Smooth muscle cell (in vitro differentiated cells): ENCODE data around the gene GPR68. TPM values are rescaled to one million over a fixed set of nuclear protein-coding genes. Genes with fewer than 3 reads are reported as not detected.
A peak's percentile ranks its signal among the peaks of the same experiment; 100 is the strongest.

Experiments used
- DNase-seq: peaks from one replicate; lab custom pipeline; 2025; ENCODE audit not compliant: unreplicated experiment; lab: John Stamatoyannopoulos, UW
- H2AFZ ChIP-seq: fragments of 200-600 bp; sonication (generic); 2 replicates; pipeline ENCODE4 v1.6.0; 2016; ENCODE audit warnings: antibody characterized with exemption, low read depth, mild to moderate bottlenecking
- H3F3A ChIP-seq: fragments of 200-600 bp; sonication (generic); 2 replicates; pipeline ENCODE4 v1.6.0; 2017; ENCODE audit warnings: antibody characterized with exemption, low read depth
- H3K27ac ChIP-seq: fragments of 200-600 bp; sonication (generic); 2 replicates; pipeline ENCODE4 v1.5.1; 2016; ENCODE audit warnings: low read depth, mild to moderate bottlenecking
- H3K27me3 ChIP-seq: fragments of 200-600 bp; sonication (generic); 2 replicates; pipeline ENCODE4 v1.6.1; 2016; ENCODE audit warnings: low read depth, mild to moderate bottlenecking
- H3K36me3 ChIP-seq: fragments of 200-600 bp; sonication (generic); 2 replicates; pipeline ENCODE4 v1.5.1; 2016; ENCODE audit warnings: low read depth
- H3K4me1 ChIP-seq: fragments of 200-600 bp; sonication (generic); 2 replicates; pipeline ENCODE4 v1.5.1; 2016; ENCODE audit warnings: low read depth
- H3K4me2 ChIP-seq: fragments of 200-600 bp; sonication (generic); 2 replicates; pipeline ENCODE4 v1.6.0; 2016; ENCODE audit warnings: mild to moderate bottlenecking
- H3K4me3 ChIP-seq: fragments of 200-600 bp; sonication (generic); 2 replicates; pipeline ENCODE4 v1.5.1; 2016; ENCODE audit warnings: mild to moderate bottlenecking
- H3K79me2 ChIP-seq: fragments of 200-600 bp; sonication (generic); 2 replicates; pipeline ENCODE4 v1.6.0; 2016; ENCODE audit warnings: low read depth, mild to moderate bottlenecking
- H3K9ac ChIP-seq: fragments of 200-600 bp; sonication (generic); 2 replicates; pipeline ENCODE4 v1.6.0; 2016; ENCODE audit warnings: low read depth
- H3K9me3 ChIP-seq: fragments of 200-600 bp; sonication (generic); replicated peaks from 2 replicates; pipeline ENCODE4 v1.5.1; 2016; ENCODE audit warnings: low read depth
- H4K20me1 ChIP-seq: fragments of 200-600 bp; sonication (generic); 2 replicates; pipeline ENCODE4 v1.6.0; 2016; ENCODE audit warnings: low read depth
- WGBS: methylation state at CpG from one replicate; pipeline ENCODE4 v1.1.7; 2016; ENCODE audit warnings: low lambda C conversion rate; 5-methylcytosine and 5-hydroxymethylcytosine counted together
- polyA plus RNA-seq: library from polyadenylated mRNA; unstranded; fragments of >200 nt; fragmentation: Nextera tagmentation; extraction: Ambion mirVana; gene quantifications from 2 replicates; pipeline ENCODE4 v1.2.1, GENCODE V29; 2016
- total RNA-seq: library from RNA; depleted of rRNA; stranded (reverse); fragments of >200 nt; gene quantifications from 2 replicates; pipeline ENCODE4 v1.2.3, GENCODE V29; 2014
- TF ChIP-seq, protein P1 (sequence below): fragments of 200-600 bp; sonication (generic); IDR thresholded peaks from 2 replicates; pipeline ENCODE4 v1.5.1; 2017; ENCODE audit warnings: borderline replicate concordance, mild to moderate bottlenecking, antibody characterized with exemption; ENCODE audit not compliant: insufficient read depth, poor library complexity, severe bottlenecking

GPR68 gene
- total and polyA plus RNA-seq, 2 experiments from 2014 or later, result 3.2 to 4.4 TPM

DNA sequence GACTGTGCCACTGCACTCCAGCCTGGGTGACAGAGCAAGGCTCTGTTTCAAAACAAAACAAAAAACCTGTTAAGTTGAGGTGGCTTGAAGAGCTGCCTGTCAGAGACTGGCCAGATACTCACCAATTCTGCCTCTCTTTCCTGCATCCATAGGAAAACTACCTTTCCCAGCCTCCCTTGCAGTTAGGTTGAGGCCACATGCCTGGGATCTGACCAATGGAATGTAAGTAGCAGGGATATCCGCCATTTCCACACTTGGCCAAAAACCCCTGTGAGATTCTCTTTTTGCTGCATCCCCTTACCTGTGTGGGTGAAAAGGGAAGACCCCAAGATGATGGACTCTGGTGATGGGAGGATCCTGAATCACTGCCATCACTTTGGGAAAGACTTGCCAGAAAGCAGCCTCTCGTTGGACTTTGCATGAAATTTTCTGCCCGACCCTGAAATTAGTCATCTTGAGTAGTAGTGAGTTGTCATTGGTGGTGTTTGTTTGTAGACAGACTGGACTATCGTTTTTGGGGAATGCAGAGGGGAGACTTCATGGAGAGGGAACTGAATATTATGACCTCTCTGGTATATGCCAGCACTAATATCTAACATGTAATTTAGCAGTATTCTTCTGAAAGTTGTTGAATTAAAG, 14.0 kb downstream of the GPR68 start:
- Histone ChIP-seq H3K9me3 (no peaks in the 10 kb centered on the region), H3K4me2 (no peak overlapping the region), H3F3A (no peaks in the 10 kb centered on the region), H3K36me3 (no peaks in the 10 kb centered on the region), H3K27ac (peak overlapping the region; percentile 53), H3K27me3 (no peaks in the 10 kb centered on the region), H3K79me2 (no peaks in the 10 kb centered on the region), H2AFZ (no peak overlapping the region), H3K4me1 (no peaks in the 10 kb centered on the region), H4K20me1 (no peaks in the 10 kb centered on the region), H3K9ac (no peak overlapping the region), H3K4me3 (no peak overlapping the region)
- WGBS, result 91% methylated on average over 4 of the region's 4 CpGs
- TF ChIP-seq, protein P1, sequence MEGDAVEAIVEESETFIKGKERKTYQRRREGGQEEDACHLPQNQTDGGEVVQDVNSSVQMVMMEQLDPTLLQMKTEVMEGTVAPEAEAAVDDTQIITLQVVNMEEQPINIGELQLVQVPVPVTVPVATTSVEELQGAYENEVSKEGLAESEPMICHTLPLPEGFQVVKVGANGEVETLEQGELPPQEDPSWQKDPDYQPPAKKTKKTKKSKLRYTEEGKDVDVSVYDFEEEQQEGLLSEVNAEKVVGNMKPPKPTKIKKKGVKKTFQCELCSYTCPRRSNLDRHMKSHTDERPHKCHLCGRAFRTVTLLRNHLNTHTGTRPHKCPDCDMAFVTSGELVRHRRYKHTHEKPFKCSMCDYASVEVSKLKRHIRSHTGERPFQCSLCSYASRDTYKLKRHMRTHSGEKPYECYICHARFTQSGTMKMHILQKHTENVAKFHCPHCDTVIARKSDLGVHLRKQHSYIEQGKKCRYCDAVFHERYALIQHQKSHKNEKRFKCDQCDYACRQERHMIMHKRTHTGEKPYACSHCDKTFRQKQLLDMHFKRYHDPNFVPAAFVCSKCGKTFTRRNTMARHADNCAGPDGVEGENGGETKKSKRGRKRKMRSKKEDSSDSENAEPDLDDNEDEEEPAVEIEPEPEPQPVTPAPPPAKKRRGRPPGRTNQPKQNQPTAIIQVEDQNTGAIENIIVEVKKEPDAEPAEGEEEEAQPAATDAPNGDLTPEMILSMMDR, result no peak
- DNase-seq, result no peak

DNA sequence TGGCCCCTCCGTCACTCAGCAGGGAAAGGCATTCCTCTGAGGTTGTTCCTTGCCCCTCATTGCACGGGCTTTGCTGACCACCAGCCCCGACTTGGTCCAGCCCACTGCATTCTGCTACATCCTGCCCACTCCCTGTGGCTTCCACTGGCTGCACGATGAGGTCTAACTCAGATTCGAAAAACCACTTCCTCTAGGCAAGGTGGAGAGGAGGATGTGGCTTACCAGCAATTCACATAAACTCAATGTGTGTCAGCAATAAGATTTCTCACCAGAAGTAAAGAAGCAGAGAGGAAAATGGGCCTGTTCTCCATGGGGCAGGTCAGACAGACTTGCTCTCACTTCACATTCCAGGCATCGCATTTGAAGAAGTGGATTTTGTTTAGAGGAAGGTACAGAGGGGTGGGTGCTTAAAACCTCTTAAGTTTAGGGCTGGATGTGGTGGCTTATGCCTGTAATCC, 14.7 kb downstream of the GPR68 start:
- 65% methylated on average over 6 of the region's 6 CpGs for WGBS
- H2AFZ ChIP-seq, result no peak overlapping the region
- TF ChIP-seq, protein P1, result no peak
- H3F3A ChIP-seq, result no peaks in the 10 kb centered on the region
- H3K79me2 ChIP-seq, result no peaks in the 10 kb centered on the region
- H4K20me1 ChIP-seq, result no peaks in the 10 kb centered on the region
- H3K9me3 ChIP-seq, result no peaks in the 10 kb centered on the region
- H3K4me2 ChIP-seq, result no peak overlapping the region
- H3K36me3 ChIP-seq, result no peaks in the 10 kb centered on the region
- no peak overlapping the region for H3K4me3 ChIP-seq
- DNase-seq, result no peak
- no peaks in the 10 kb centered on the region for H3K27me3 ChIP-seq
- no peaks in the 10 kb centered on the region for H3K4me1 ChIP-seq
- no peak overlapping the region for H3K9ac ChIP-seq
- peak overlapping the region; percentile 53 for H3K27ac ChIP-seq

DNA sequence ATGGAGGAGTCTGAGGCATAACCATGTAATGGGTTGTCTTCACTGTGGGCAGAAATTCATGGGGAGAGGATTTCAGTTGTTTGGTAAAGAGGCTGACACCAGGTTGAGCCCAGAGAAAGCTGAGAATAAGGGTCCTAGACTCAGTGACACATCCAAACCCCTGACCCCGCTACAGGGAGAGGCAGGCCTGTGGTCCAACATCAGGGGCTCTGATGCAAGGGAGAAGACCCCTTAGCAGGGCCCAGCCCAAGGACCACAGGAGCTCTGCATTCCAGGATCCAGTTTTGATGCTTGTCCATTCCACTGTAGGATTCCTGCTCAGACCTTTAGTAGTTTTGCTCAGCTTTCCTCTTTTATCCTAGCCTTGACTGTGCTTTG, 15.5 kb downstream of the GPR68 start:
- no peaks in the 10 kb centered on the region for H4K20me1 ChIP-seq
- H3K27ac ChIP-seq, result peak overlapping the region; percentile 28
- 100% methylated on average over 1 of the region's 1 CpG for WGBS
- no peaks in the 10 kb centered on the region for H3K4me1 ChIP-seq
- TF ChIP-seq, protein P1, result no peak
- H3K9ac ChIP-seq, result no peak overlapping the region
- DNase-seq, result no peak
- H3F3A ChIP-seq, result no peaks in the 10 kb centered on the region
- no peak overlapping the region for H3K4me2 ChIP-seq
- no peaks in the 10 kb centered on the region for H3K36me3 ChIP-seq
- H3K4me3 ChIP-seq, result no peak overlapping the region
- no peak overlapping the region for H2AFZ ChIP-seq
- no peaks in the 10 kb centered on the region for H3K9me3 ChIP-seq
- no peaks in the 10 kb centered on the region for H3K79me2 ChIP-seq
- no peaks in the 10 kb centered on the region for H3K27me3 ChIP-seq
